Transverse colon (tissue), 4 donors: ENCODE measurements around the gene CDCA4. TPM values are rescaled to one million over a fixed set of nuclear protein-coding genes. Genes with fewer than 3 reads are reported as not detected.

Experiments used
- DNase-seq: peaks from one replicate; pipeline ENCODE4 v3.0.0-alpha.2; 2019
- H3K27ac ChIP-seq, 4 donors: fragments of 200-600 bp; sonication (generic); 2 replicates each; pipeline ENCODE4 v1.5.1; 2016 to 2018; ENCODE audit warnings: inconsistent platforms in 4 of 4
- H3K27me3 ChIP-seq: fragments of 200-600 bp; sonication (generic); 2 replicates; pipeline ENCODE4 v1.5.1; 2017; ENCODE audit warnings: inconsistent platforms
- H3K36me3 ChIP-seq, 4 donors: fragments of 200-600 bp; sonication (generic); 2 replicates each; pipeline ENCODE4 v1.5.1; 2017 to 2019; ENCODE audit warnings: inconsistent platforms in 4 of 4
- H3K4me1 ChIP-seq, 4 donors: fragments of 200-600 bp; sonication (generic); 2 replicates each; pipeline ENCODE4 v1.5.1; 2017 to 2020; ENCODE audit warnings: inconsistent platforms in 4 of 4
- H3K4me3 ChIP-seq, 4 donors: fragments of 200-600 bp; sonication (generic); 1 replicate in 1 of 4; 2 replicates in 3 of 4; pipeline versions ENCODE4 v1.5.1 to v1.6.1; 2017 to 2019; ENCODE audit warnings: inconsistent platforms in 4 of 4
- H3K9me3 ChIP-seq, 2 donors: fragments of 200-600 bp; sonication (generic); 2 replicates each; pipeline ENCODE4 v1.5.1; 2017 to 2019; ENCODE audit warnings: inconsistent platforms in 2 of 2
- EP300 ChIP-seq: sonication (generic); formaldehyde crosslinking; IDR thresholded peaks from one replicate; pipeline ENCODE4 v1.6.1; 2017; ENCODE audit warnings: antibody characterized with exemption, low read depth
- POLR2A ChIP-seq: fragments of 450-650 bp; IDR thresholded peaks from one replicate; pipeline ENCODE4 v1.6.1; 2016; ENCODE audit warnings: antibody characterized with exemption, mild to moderate bottlenecking, moderate library complexity
- POLR2AphosphoS5 ChIP-seq, 3 donors: sonication (generic); formaldehyde crosslinking; IDR thresholded peaks; one replicate each; pipeline ENCODE4 v1.6.1; 2016; ENCODE audit warnings: antibody characterized with exemption in 3 of 3
- WGBS, 2 donors: methylation state at CpG; one replicate each; pipeline ENCODE4 v1.1.5; 2018; ENCODE audit warnings: low coverage in 1 of 2; 5-methylcytosine and 5-hydroxymethylcytosine counted together
- in situ Hi-C, 4 donors: fragments of 200-750 bp; cut with MboI; loops; one replicate each; pipeline versions ENCODE4 v1.15.0 to v1.15.1; 2017; ENCODE audit warnings: low sequenced_read_pairs in 3 of 4, low pct_ligation_motif_present in 1 of 4, low pct_unique_long_range_greater_than_20kb in 1 of 4
- intact Hi-C: fragments of 100-400 bp; cut with DNase I; formaldehyde crosslinking; loops from one replicate; pipeline ENCODE4 v1.15.1; 2023; ENCODE audit warnings: low total_unique reads
- total RNA-seq, 4 donors: library from RNA; depleted of rRNA; stranded (reverse); fragments of >200 nt; gene quantifications; one replicate each; pipeline ENCODE4 v1.1.0, GENCODE V29; 2016
- TF ChIP-seq, protein P1 (sequence below), 5 experiments: fragments of 200-600 bp in 3 of 5; fragments of 450-650 bp in 2 of 5; sonication (generic) in 3 of 5; IDR thresholded peaks; 1 replicate in 2 of 5; 2 replicates in 3 of 5; pipeline ENCODE4 v1.5.1; 2016 to 2017; ENCODE audit warnings: antibody characterized with exemption in 5 of 5, inconsistent platforms in 3 of 5, mild to moderate bottlenecking in 2 of 5, moderate library complexity in 1 of 5

CDCA4 gene
- total RNA-seq, 4 donors from 2014 or later = 0.80 to 7.5 (median 4.5) TPM

DNA sequence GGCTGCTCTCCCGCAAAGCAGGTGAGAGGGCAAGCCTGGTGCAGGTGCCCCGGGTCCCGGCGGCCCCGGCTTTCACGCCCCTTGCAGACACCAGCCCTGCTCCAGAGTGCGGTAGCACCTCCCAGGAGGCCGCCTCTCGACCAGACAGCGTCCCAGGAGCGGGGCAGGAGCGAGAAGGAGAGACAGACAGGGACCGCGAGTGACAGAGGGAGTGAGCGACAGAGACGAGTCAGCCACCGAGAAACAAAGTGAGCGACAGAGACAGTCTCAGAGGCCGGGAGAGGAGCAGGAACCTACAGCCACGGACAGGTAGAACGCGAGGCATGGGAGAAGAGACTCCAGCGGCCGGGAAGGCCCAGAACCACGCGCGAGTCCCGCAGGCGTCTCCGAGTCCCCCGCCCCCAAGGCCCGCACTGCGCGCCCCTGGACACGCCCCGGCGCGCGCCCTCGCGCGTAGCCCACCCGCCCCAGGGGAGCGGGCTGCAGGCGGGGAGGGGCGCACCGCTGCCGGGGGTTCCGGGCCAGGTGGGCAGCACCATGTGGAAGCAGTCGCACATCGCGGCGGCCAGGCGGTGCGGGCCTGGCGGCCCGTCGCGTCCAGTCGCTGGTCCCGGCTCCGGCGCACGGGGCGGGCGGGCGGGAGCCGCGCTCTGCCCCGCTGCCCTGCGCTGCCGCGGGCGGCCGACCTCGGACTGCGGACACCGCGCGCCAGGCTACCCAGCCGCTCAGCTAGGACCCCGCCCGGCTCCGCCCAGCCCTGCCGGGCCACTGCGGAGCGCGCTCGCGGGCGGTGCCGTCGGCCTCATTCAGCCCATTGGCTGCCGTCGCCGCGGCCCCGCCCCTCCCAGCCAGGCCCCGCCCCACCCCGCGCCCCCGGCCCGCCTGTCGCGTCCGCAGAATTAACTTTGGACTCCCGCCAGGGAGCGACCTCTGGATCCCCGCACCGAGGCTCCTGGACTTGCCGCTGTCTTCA is 42.9 kb downstream of the CDCA4 start, which contains the start of gene AHNAK2:
AHNAK2 (minus strand) TSS at position 694 of the 973 bp plus-strand sequence; CDS start at position 557, 137 bp downstream.
- no peaks in the 10 kb centered on the region for H3K36me3 ChIP-seq
- H3K27ac ChIP-seq = peak within 1 kb of the TSS; percentile 42 to 60 (median 52)
- no peaks in the 10 kb centered on the region for H3K9me3 ChIP-seq
- TF ChIP-seq POLR2A = no peak
- TF ChIP-seq EP300 = no peak
- TF ChIP-seq, protein P1, sequence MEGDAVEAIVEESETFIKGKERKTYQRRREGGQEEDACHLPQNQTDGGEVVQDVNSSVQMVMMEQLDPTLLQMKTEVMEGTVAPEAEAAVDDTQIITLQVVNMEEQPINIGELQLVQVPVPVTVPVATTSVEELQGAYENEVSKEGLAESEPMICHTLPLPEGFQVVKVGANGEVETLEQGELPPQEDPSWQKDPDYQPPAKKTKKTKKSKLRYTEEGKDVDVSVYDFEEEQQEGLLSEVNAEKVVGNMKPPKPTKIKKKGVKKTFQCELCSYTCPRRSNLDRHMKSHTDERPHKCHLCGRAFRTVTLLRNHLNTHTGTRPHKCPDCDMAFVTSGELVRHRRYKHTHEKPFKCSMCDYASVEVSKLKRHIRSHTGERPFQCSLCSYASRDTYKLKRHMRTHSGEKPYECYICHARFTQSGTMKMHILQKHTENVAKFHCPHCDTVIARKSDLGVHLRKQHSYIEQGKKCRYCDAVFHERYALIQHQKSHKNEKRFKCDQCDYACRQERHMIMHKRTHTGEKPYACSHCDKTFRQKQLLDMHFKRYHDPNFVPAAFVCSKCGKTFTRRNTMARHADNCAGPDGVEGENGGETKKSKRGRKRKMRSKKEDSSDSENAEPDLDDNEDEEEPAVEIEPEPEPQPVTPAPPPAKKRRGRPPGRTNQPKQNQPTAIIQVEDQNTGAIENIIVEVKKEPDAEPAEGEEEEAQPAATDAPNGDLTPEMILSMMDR (IDR thresholded peaks at IDR 0.05) = no peak
- TF ChIP-seq POLR2AphosphoS5 (IDR thresholded peaks at IDR 0.05) = peak in 2 of 3 donors; percentile 55 to 59
- in situ Hi-C loops = loop anchor here in 1 of 4 donors (10.0 kb wide), 1 partner anchor 67 kb away; no protein-coding TSS in a partner anchor
- H3K27me3 ChIP-seq = peaks cover 43% of the 10 kb centered on the region
- peak; percentile 79 for DNase-seq
- intact Hi-C loops = loop anchor here (2.0 to 5.0 kb wide), 2 partner anchors 43 to 69 kb away; partner anchors contain the start of gene CDCA4
- peaks cover 43 to 56% (median 52%) of the 10 kb centered on the region in 4 donors for H3K4me1 ChIP-seq
- WGBS, 2 donors = 7% methylated on average over 36 of the region's 111 CpGs; no CpG with 5 or more reads in 1 of the 2 donors
- peak within 1 kb of the TSS; percentile 30 to 55 (median 44) for H3K4me3 ChIP-seq

DNA sequence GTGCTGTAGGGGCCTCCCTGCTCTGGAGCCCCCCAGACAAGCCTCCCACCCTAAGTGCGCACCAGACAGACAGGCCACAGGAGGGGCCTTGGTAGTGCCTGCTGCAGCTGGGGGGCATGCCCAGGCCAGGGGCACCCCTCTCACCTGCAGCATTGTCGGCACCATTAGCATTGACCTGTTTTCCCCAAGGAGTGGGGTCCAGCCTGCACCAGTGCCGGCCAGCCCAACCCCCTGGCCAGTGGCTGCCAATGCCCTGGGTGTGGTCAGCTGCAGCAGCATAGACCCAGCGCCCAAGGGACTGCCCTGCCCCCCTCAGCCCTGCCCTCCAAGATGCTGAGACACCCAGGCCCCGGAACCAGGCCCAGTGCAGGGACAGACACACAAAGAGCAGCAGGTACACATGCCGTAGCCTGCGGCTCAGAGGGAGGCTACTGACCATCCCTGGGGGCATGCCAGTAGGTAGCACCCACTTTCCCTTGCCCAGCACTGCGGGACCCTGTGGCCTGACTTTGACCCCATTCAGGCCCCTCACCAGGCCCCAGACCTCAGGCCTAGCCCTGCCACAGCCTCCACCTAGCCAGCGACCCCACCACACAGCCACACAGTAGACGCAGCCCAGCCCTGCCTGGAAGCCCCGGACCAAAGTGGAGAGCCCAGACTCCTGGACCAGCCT is 43.7 kb downstream of the CDCA4 start:
- intact Hi-C loops (loop anchor here (5.0 kb wide), 1 partner anchor 70 kb away; no protein-coding TSS in a partner anchor), in situ Hi-C loops (loop anchor here in 1 of 4 donors (10.0 kb wide), 1 partner anchor 68 kb away; no protein-coding TSS in a partner anchor)
- Histone ChIP-seq H3K36me3 (no peaks in the 10 kb centered on the region), H3K9me3 (no peaks in the 10 kb centered on the region), H3K4me1 (peaks cover 51 to 65% (median 60%) of the 10 kb centered on the region in 4 donors), H3K27me3 (peaks cover 43% of the 10 kb centered on the region), H3K4me3 (peak overlapping the region in 3 of 4 donors; percentile 39 to 55 (median 50)), H3K27ac (peak overlapping the region in 2 of 4 donors; percentile 8 to 60)
- no peak for TF ChIP-seq EP300
- TF ChIP-seq POLR2AphosphoS5 (IDR thresholded peaks at IDR 0.05) = no peak
- TF ChIP-seq, protein P1 (IDR thresholded peaks at IDR 0.05) = no peak
- no peak for TF ChIP-seq POLR2A
- WGBS, 2 donors = 49% methylated on average over 5 of the region's 11 CpGs; no CpG with 5 or more reads in 1 of the 2 donors
- no peak for DNase-seq

DNA sequence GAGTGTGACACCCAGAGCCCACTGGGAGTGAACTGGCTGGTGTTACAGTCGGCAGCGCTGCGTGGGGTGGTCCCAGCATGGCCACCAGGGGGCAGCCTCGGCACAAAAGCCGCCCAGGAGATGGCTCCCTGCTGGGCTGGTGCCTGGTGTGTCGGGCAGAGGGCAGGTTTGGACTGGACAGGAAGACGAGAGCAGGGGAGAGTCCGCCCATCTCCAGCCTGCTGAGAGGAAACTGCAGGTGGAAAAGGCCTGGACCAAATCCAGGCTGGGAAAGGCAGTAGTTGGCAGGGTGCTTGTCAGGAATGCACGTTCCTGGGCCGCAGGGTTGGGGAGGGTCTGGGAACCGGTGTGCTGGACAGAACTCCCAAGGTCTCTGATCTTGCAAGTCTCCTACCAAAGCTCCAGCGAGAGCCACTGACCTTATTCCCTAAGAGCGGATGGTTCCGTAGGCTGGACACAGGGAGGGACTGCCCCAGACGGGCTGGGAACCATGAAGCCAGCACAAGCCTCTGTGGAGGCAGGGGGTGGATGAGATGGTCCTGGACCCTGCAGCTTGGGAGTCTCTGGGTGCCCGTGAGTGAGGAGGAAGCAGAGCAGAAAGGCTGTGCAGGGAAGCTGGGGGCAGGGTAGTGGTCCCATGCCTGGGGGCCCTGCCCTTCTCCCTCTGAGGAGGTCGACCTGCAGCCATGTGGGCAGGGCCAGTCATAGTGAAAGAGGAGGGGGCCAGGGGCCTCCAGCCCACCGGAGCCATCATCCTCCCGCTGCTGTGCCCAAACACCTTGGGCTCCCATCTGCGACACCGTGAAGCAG is 44.5 kb downstream of the CDCA4 start:
- H3K4me3 ChIP-seq = no peak overlapping the region
- H3K9me3 ChIP-seq = no peaks in the 10 kb centered on the region
- peak; percentile 91 for DNase-seq
- peak overlapping the region in 1 of 4 donors; percentile 19 for H3K27ac ChIP-seq
- intact Hi-C loops (loop anchor here (5.0 kb wide), 1 partner anchor 71 kb away; no protein-coding TSS in a partner anchor), in situ Hi-C loops (loop anchor here in 1 of 4 donors (10.0 kb wide), 1 partner anchor 68 kb away; no protein-coding TSS in a partner anchor)
- peaks cover 58 to 72% (median 67%) of the 10 kb centered on the region in 4 donors for H3K4me1 ChIP-seq
- H3K36me3 ChIP-seq = no peaks in the 10 kb centered on the region
- no peak for TF ChIP-seq POLR2A
- TF ChIP-seq, protein P1 (IDR thresholded peaks at IDR 0.05) = peak; percentile 91 to 97 (median 95)
- no peak for TF ChIP-seq POLR2AphosphoS5 (IDR thresholded peaks at IDR 0.05)
- no peak for TF ChIP-seq EP300
- H3K27me3 ChIP-seq = peaks cover 43% of the 10 kb centered on the region
- 28 to 38% methylated on average over 2 to 18 of the region's 21 CpGs for WGBS, 2 donors
